ENCODE results near the gene DHRS11.

DHRS11 gene

GRCh38 chr17:36591434-36592315 is at the start of gene DHRS11:
TSS of gene DHRS11 (plus strand) at chr17:36591879. CDS start at chr17:36592010, 131 bp downstream.
- DNase-seq: peak; percentile 80

- no peak for DNase-seq
These were observed 48.9 kb upstream of the DHRS11 start for GRCh38 chr17:36542755-36543154.

- peak; percentile 28 for DNase-seq
These were observed 47.7 kb upstream of the DHRS11 start for GRCh38 chr17:36544044-36544306.

- peak; percentile 94 for DNase-seq
These were observed 47.2 kb upstream of the DHRS11 start, which contains the start of gene GGNBP2 for GRCh38 chr17:36544307-36545076. TSS of gene GGNBP2 (plus strand) at chr17:36544919. CDS start at chr17:36545725, 806 bp downstream.

- no peak for DNase-seq
These were observed 46.6 kb upstream of the DHRS11 start for GRCh38 chr17:36545077-36545464.

GRCh38 chr17:36545465-36546417 is 45.9 kb upstream of the DHRS11 start:
- DNase-seq: peak; percentile 99

- DNase-seq: no peak
These were observed 45.1 kb upstream of the DHRS11 start for GRCh38 chr17:36546418-36547093.

- no peak for DNase-seq
These were observed 43.9 kb upstream of the DHRS11 start for GRCh38 chr17:36547776-36548175.

- DNase-seq: no peak
These were observed 40.9 kb upstream of the DHRS11 start for GRCh38 chr17:36550491-36551417.

- DNase-seq: no peak
These were observed 38.2 kb upstream of the DHRS11 start for GRCh38 chr17:36553459-36553858.

GRCh38 chr17:36566081-36566480 is 25.6 kb upstream of the DHRS11 start:
- no peak for DNase-seq

- no peak for DNase-seq
These were observed 16.7 kb upstream of the DHRS11 start for GRCh38 chr17:36575028-36575427.

GRCh38 chr17:36576793-36577192 is 14.9 kb upstream of the DHRS11 start:
- no peak for DNase-seq

- DNase-seq: no peak
These were observed 13.0 kb upstream of the DHRS11 start for GRCh38 chr17:36578671-36579070.

- no peak for DNase-seq
These were observed 7.9 kb upstream of the DHRS11 start for GRCh38 chr17:36583787-36584186.

GRCh38 chr17:36586138-36586537 is 5.5 kb upstream of the DHRS11 start:
- no peak for DNase-seq

- no peak for DNase-seq
These were observed 1.6 kb upstream of the DHRS11 start for GRCh38 chr17:36590082-36590481.

- DNase-seq: peak; percentile 21
These were observed 637 bp downstream of the DHRS11 start for GRCh38 chr17:36592316-36592715.

GRCh38 chr17:36592716-36593321 is 1.1 kb downstream of the DHRS11 start:
- no peak for DNase-seq

GRCh38 chr17:36593656-36594316 is 2.1 kb downstream of the DHRS11 start:
- no peak for DNase-seq
